Stimulated activated CD4-positive, alpha-beta T cell treated with anti-CD3 and anti-CD28 coated beads, Interleukin-1b, Interleukin-23, amount 100 ng/mL, for 48 hours (primary cell): ENCODE results near the gene UEVLD.

ENCODE experiments used
- DNase-seq: peaks from one replicate; pipeline ENCODE4 v3.0.0-alpha.2; 2020

The UEVLD gene

GRCh38 chr11:18580113-18580766 is 8.3 kb downstream of the UEVLD start:
- DNase-seq = no peak

GRCh38 chr11:18578975-18579598 is 9.4 kb downstream of the UEVLD start:
- DNase-seq = no peak

GRCh38 chr11:18575361-18575760 is 13.2 kb downstream of the UEVLD start:
- no peak for DNase-seq

- DNase-seq = no peak
Observed at GRCh38 chr11:18567081-18567480, 21.5 kb downstream of the UEVLD start.

- DNase-seq = no peak
Observed at GRCh38 chr11:18566406-18566805, 22.1 kb downstream of the UEVLD start.

GRCh38 chr11:18564149-18564548 is 24.4 kb downstream of the UEVLD start:
- DNase-seq = no peak

GRCh38 chr11:18563090-18563730 is 25.3 kb downstream of the UEVLD start:
- DNase-seq = no peak

- no peak for DNase-seq
Observed at GRCh38 chr11:18548001-18548400, 40.5 kb downstream of the UEVLD start.

- DNase-seq = no peak
Observed at GRCh38 chr11:18540207-18541009, 48.1 kb downstream of the UEVLD start.

- DNase-seq = no peak
Observed at GRCh38 chr11:18536209-18536608, 52.3 kb downstream of the UEVLD start.

- DNase-seq = no peak
Observed at GRCh38 chr11:18534245-18534644, 54.3 kb downstream of the UEVLD start.

GRCh38 chr11:18533365-18533764 is 55.2 kb downstream of the UEVLD start:
- no peak for DNase-seq

GRCh38 chr11:18527512-18527911 is 61.0 kb downstream of the UEVLD start:
- DNase-seq = no peak

GRCh38 chr11:18526521-18527296 is 61.8 kb downstream of the UEVLD start, which contains the start of gene TSG101:
TSG101 (minus strand) TSS chr11:18526942; CDS start chr11:18526816, 126 bp downstream.
- DNase-seq = peak; percentile 93

GRCh38 chr11:18526130-18526520 is 62.4 kb downstream of the UEVLD start:
- no peak for DNase-seq

- DNase-seq = no peak
Observed at GRCh38 chr11:18524248-18524647, 64.3 kb downstream of the UEVLD start.

GRCh38 chr11:18523084-18523483 is 65.5 kb downstream of the UEVLD start:
- DNase-seq = no peak

GRCh38 chr11:18522388-18522787 is 66.1 kb downstream of the UEVLD start:
- no peak for DNase-seq

- no peak for DNase-seq
Observed at GRCh38 chr11:18521122-18521521, 67.4 kb downstream of the UEVLD start.

- no peak for DNase-seq
Observed at GRCh38 chr11:18502352-18502751, 86.2 kb downstream of the UEVLD start.

GRCh38 chr11:18501629-18502028 is 86.9 kb downstream of the UEVLD start:
- DNase-seq = no peak

GRCh38 chr11:18498039-18498438 is 90.5 kb downstream of the UEVLD start:
- no peak for DNase-seq

- no peak for DNase-seq
Observed at GRCh38 chr11:18495703-18496102, 92.8 kb downstream of the UEVLD start.
